AG08396 (cell line): ENCODE results near the gene C16orf89.
"Not testable (repeated sequence)": the region's sequence is repeated elsewhere in the genome, so short reads cannot be mapped to it uniquely, and the experiment has no call there.

Source experiments
- DNase-seq: peaks from one replicate; pipeline ENCODE4 v3.0.0; 2012; ENCODE audit warnings: low spot score, mixed read lengths

Gene C16orf89, protein sequence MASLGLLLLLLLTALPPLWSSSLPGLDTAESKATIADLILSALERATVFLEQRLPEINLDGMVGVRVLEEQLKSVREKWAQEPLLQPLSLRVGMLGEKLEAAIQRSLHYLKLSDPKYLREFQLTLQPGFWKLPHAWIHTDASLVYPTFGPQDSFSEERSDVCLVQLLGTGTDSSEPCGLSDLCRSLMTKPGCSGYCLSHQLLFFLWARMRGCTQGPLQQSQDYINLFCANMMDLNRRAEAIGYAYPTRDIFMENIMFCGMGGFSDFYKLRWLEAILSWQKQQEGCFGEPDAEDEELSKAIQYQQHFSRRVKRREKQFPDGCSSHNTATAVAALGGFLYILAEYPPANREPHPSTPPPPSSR

DNA sequence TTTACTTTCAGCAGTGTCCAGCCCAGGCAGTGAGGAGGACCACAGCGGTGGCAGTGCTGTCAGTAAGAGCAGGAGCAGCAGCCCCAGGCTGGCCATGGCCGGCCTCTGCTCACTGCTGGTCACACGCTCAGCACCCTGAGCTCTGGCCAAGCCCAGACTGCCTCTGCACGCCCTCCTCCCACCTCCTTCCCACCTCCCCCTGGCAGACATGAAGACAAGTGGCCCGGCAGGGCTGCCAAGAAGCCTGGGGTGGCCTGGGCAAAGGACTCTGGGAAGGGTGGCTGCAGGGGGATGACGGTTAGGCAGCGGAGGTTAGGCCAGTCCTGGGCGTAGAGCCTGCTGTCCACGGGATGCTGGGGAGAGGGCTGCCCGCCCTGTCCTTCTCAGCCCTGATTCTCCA lies at the start of gene C16orf89:
C16orf89 (minus strand) TSS at position 144 of the 400 bp plus-strand sequence; CDS start at position 96, 48 bp downstream.
- DNase-seq: no peak

DNA sequence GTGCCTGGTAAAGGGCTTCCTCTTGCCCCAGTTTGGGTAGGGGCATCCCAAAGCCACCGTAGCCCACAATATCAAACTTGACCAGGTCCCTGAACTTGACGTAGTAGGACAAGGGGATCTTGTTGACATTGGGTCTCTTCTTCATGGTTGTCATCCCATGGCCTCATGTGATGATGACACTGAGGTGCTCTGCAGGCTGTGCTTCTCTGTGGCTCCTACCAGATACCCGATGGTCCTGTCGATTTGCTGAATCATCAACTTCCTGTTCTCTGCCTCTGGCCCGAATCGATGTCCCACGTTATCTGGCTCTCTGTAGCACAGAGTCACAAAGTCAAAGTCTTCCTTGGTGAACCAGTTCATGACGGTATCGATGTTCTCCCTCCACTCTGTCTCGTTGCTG lies 45.2 kb upstream of the C16orf89 start:
- not testable (repeated sequence) for DNase-seq

DNA sequence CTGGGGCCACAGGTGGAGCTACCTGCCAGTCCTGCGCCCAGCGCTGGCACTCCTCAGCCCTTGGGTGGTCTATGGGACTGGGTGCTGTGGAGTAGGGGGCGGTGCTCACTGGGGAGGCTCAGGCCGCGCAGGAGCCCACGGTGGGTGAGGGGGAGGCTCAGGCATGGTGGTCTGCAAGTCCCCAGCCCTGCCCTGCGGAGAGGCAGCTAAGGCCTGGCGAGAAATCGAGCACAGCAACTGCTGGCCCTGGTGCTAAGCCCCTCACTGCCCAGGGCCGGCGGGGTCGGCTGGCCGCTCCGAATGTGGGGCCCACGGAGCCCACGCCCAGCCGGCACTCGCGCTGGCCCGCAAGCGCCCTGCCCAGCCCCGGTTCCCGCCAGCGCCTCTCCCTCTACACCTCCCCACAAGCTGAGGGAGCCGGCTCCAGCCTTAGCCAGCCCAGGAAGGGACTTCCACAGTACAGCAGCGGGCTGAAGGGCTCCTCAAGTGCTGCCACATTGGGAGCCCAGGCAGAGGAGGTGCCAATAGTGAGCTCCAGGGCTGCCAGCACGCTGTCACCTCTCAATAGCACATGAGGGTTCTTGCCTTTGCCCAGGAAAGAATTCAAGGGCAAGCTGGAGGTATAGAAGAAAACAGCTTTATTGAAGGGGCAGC lies 42.9 kb upstream of the C16orf89 start:
- no peak for DNase-seq

DNA sequence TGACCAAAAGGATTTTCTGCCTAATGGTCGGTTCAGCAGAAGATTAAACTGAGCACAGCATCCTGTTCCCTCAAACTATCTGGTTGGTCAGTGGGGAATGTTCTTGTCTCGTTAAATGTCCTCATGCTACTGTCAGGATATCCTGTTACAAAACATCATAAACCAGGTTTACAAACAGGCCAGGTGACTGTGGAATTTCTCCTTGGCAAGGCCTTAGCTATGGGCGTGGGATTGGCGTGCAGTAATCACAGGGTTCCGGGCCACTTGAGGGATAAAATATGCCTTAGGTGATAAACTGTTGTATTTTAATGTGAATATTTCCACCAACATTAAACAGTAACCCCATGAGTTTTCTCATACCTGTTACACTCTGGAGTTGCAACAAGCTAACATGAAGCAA lies 39.3 kb upstream of the C16orf89 start:
- DNase-seq: not testable (repeated sequence)

DNA sequence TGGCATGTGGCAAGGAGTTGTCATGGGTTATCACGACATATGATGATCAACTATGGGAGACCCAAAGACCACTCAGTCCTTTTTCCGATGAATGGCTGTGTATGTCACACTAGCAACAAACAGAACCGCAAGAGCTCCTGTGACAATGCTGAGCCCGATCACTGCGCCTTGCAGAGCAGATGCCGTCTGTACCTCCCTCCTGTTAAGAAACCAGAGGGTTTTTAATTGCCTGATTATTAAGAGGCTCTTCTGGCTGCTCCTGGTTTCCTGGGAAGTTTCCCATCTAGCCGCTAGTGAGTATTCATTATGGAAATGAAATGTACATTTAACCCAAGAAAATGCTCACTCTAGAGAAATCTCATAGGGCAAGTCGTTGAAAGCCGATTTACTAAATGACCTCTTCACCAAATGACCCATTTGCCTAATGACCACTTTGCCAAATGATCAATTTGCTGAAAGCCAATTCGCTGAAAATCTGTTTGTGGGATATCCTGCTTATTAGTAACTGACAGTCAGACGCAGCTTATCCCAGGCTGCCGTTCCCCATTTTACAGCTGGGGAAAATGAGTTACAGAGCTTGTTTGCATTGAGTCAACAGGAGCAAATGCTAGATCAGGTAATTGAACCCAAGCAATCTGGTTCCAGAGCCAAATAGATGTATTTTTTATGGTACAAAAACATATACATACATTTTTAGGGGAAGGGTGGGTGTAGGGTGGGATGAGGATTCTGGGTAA lies 37.7 kb upstream of the C16orf89 start:
- DNase-seq: not testable (repeated sequence)

DNA sequence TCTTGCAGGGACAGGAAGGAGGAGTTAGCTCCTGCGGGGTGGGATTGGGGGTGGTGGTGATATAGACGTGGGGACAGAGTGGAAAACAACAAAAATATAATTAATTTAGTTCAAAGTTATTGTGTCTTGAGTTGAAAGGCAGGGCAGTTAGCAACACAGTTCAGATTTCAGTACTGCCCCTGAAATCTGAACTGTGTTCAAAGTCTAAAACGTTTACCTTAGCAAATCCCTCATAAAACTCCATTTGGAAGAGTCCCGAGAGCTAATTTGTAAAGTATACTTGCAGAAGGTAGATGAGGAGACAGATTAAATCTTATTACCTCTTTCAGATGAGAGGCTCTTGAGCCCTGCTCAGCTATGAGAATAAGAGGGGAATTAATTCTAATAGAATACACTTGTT lies 33.4 kb upstream of the C16orf89 start:
- DNase-seq: not testable (repeated sequence)

DNA sequence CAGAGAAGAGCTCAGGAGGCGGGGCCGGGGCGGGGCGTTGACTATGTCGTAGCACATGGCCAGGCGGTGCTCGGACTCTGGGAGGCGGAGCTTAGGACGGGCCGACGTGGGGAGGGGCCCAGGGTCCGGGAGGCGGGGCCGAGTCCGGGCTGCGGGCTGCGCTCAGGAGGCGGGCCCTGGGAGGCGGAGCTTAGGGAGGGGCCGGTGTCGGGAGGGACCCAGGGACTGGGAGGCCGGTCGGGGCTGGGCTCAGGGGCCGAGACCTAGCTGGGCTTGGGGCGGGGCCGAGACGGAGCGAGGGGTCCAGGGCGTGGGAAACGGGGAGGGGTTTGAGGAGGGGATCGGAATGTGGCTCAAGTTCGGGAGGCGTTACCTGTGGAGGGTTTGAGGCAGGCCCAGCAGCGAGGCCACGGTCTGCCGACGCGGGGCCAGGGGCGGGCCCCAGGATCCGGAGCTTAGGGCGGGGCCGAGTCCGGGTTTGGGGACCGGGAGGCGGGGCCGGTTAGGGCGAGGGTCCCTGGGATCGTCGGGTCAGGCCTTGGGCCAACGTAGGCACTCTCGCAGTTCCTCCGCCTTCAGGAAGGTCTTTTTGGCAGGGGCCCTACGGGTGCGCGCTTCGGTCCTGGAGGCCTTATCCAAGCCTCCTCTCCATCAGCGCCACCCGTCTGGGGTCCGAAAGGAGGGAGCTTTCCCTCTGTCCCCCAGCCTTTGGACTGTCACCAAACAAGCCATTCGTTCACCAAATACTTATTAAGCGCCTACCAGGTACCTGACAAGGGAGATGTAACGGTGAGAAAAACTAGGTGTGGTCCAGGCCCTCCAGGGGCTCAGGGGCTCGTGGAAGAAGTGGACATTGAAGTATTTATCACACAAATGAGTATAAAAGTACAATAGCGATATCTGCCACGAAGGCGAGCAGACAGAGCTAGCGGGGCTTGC lies 32.7 kb upstream of the C16orf89 start:
- peak; percentile 49 for DNase-seq

DNA sequence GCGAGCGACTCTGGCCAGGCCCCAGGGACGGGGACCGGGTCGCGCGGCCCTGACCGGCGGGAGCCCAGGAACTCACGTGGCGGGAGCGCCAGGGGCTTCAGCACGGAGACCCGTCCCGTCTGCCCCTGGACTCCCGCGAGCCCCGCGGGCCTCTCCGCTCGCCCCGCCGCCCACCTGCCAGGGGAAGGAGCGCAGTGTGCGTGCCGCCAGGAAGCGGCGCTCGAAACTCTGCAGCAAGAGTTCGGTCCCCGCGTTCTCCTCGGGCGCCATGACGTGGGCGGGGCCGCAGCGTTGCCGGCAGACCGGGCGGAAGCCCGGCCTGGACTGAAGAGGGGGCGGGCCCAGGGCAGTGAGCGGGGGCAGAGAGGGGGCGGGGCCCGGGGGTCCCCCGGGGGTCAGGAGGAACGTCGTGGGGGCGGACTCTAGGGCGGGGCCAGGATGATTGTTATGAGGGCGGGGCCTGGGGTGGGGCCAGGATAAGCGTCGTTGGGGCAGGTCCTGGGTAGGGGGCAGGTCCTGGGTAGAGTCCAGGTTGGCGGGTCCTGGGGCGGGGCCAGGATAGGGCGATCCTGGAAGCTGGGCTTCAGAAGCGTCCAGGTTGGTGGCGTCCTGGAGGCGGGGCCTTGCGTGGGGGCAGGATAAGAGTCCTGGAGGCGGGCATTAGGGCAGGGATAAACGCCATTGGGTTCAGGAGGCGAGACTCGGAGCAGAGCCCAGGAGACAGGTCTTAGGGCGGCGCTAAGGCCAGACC lies 31.9 kb upstream of the C16orf89 start, which contains the start of gene EEF2KMT:
EEF2KMT (minus strand) TSS at position 326 of the 751 bp plus-strand sequence; CDS start at position 270, 56 bp downstream.
- DNase-seq: peak; percentile 96

DNA sequence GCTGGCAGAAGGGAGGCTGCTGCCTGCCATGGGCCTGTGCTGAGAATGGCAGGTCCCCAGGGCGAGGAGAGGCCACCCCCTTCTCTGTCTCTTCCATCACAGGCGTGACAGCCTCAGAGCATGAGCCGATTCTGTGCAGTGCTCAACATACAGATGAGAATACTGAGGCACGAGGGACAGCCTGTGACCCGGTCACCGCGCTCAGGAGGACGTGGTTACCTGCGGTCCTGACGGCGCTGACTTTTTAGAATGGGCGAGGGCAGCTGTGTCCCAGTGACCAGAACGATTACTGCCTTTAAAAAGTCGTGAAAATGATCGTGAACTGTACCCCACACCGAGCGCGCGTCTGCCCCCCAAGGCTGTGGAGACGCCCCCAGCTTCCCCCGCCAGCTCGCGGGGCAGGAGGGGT lies 31.3 kb upstream of the C16orf89 start:
- not testable (repeated sequence) for DNase-seq

DNA sequence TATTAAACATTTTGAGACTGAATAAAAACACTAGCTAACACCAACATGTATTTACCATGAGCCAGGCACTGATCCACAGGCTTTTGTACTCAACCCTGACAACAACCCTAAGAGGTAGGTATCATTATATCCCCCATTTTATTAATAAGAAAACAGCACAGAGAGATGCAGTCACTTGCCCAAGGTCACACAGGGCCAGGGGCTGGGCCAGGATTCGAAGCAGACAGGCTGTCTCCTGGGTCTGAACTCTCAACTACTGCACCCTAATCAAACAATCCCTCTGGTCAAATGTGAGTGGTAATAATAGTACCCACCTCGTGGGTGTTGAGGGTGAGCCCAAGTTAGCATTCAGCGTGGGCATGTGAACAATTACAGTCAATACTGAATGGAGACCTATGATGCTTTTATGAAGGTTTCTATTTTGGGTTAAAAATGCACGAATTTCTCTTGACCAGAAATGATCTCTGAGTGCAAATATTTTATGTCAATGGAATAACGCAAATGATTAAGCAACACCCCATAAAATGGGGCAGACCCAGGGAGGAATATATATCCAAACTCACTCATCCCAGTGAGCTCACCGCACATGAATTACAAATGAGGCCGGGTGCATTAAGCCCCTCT lies 30.8 kb upstream of the C16orf89 start:
- DNase-seq: not testable (repeated sequence)

DNA sequence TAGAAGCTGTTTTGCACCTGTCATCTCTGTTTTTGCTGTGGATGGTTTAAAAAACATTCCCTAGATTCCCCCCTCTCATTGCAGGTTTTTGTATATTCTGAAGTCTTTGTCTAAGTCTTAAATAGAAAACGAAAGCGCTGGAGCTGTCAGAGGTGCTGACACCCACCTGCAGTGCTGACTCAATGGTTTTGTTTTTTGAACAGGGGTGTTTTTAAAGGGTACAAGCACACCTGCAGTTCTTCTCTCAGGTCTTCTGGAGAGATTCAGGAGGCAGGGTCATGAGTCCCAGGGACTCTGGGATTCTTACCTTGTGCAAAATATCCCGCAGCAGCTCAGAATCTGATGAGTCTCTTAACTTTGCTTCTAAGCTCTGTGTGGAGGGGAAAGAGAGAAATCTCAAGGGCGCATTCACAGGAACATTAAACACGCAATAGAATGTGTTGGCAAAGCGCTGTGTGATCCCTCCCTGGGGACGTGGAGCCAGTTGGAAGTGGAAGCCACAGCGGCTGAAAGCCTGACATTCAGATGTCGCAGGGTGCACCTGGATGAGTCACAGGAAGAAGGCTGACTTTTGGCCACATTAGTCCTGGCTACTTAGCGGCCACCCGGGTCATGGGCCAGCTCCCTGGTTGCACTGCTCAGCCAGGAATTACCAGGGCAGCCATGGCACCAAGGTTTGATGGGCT lies 29.5 kb upstream of the C16orf89 start:
- DNase-seq: not testable (repeated sequence)

DNA sequence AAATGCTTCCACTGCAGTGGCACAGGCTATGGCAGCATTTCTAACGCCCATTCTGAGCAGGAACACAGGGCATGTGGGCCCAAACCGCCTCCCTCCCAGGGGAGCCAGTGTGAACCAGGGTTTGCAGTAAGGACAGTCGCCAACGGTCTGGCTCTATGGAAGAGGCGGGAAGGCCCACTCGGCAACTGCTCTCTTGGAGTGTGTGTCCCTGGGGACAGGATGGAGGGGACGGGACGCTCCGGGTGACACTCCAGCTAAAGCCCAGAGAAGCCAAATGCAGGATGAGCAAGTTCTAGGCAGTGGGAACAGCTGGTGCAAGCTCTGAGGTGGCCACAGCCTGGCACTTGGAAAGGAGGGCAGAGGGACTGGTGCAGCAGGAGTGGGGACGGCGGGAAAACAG lies 28.0 kb upstream of the C16orf89 start:
- not testable (repeated sequence) for DNase-seq

DNA sequence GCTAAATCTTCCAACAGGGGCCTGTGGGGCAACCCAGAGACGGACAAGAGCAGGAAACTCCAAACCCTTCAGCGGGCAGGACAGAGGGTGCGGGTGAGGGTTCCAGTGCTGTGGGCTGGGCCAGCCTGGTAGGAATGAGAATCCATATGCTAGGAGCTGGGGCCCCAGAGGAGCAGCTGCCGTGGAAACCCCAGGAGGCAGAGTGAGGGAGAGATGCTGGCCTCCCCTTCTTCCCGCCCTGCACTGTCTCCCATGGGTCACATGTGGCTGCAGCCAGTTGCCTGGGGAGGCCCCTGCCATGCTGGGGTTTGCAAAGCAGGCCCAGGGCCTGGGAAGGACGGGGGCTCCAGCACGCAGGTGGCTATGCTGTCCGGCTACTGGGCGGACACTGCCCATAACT lies 27.3 kb upstream of the C16orf89 start:
- not testable (repeated sequence) for DNase-seq

DNA sequence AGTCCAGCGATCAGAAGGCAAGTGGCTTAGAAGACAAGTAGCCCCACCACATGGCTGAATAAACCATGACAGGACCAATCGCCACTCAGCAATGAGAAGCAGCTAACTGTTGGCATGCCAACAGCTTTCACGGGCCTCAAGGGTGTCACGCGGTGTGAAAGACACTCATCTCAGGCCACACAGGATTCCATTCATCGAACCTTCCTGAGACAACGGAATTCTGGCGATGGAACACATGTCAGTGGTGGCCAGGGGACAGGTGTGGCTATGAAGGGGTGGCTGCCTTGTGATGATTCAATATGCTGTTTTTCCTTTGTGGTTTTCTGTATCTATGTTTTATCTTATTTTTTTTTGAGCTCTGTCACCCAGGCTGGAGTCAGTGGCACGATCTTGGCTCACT lies 24.8 kb upstream of the C16orf89 start:
- not testable (repeated sequence) for DNase-seq

DNA sequence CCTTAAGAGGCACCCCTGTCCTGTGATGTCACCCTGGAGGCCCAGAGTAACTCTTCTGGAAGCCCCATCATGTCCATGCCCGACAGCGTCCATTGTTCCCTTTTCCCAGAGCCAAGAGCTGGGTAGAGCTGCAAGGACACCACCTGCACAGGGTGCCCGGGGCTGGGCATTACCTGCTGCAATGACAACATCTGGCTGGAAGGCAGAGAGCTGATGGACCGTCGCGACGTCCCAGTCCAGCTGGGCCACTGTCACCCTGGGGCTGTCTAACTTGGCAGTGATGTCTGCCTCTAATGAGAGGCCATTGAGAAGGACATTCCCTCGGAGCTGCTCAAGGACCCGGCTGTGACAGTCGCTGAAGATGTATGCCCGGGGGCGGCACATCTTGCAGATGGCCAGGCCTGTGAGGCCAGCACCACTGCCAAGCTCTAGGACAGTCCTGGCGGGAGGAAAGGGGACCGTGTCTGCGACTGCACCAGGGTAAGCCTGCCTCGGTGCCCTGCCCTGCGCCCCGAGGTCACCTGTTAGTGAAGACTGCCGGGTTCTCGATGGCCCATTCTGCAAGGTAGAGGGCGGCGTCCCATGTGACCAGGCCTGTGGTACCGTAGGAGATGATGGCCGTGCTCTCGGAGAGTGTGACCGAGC lies 24.3 kb upstream of the C16orf89 start:
- DNase-seq: not testable (repeated sequence)

DNA sequence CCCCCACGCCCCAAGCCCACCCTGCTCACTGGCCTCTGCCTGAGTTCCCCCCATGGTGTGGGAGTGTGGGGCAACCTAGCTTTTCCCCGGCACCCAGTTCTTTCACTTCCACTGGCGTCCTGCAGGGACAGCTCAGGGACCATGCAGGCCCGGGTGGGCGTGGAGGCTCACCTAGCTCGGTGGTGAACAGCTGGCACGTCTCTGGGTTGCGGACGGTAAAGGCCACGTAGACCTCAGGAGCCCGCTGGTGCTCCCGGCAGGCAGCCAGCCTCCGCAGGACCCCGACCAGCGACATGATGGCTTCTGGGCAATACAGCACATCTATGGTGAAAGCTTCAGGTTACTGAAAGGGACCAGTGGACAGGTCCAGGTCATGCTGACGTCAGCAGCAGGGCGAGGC lies 23.2 kb upstream of the C16orf89 start:
- DNase-seq: not testable (repeated sequence)

DNA sequence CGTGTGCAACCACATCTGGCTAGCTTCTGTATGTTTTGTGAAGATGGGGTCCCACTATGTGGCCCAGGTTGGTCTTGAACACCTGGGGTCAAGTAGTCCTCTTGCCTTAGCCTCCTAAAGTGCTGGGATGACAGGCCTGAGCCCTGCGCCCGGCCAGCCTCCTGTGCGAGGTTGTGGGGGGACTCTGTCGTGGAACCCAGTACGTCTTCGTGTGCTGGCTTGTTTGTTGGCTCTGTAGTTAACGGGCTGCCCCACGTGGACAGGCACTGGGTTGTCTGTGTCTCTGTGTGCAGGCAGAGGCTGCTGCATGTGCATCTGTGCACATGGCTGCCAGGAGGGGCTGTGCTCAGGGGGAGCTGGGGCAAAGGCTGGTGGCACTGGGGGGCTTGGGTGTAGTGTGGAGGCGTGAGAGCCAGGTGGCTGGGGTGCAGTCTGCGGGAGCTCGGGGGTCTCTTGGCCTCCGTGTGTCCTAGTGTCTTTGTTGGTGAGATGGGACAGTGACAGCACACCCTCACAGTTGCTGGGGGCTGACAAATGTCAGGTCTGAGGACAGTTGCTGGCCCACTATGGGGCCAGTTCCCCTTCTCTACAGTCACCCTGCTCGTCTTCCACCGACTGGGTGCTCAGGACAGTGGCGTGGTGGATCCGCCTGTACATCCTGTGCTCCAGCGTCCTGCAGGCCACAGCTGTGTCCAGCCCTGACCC lies 22.5 kb upstream of the C16orf89 start:
- not testable (repeated sequence) for DNase-seq

DNA sequence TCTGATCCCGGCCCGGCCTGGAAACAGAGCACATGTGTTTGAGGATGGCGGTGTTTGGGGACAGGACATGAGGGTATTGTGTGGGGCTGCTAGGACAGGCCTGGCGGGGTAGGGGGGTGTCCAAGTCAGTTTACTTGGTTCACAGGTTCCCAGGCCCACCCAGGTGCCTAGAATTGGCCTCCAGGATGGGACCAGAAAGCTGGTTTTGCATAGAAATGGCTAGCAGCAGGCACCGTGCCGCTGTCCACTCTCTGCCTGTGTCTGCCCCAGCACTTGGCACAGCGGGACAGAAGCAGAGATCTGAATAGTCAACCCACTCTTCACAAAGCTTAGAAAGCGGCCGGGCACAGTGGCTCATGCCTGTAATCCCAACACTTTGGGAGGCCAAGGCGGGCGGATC lies 20.0 kb upstream of the C16orf89 start:
- DNase-seq: not testable (repeated sequence)
